ENCODE measurements around the gene SARM1. TPM values are rescaled to one million over a fixed set of nuclear protein-coding genes. Genes with fewer than 3 reads are reported as not detected.

The SARM1 gene
- total and polyA plus RNA-seq, 9 of the 15 experiments (the other 6 are each of a cell fraction or from before 2014, with no cell fraction given) = 0.04 to 0.55 (median 0.11) TPM; not detected in 2

GRCh38 chr17:28371245-28372202, at the start of gene SARM1 (continued):
- TF ChIP-seq TOE1 (IDR thresholded peaks at IDR 0.05; ENCODE audit: borderline replicate concordance) (peak; percentile 79), TOE1 (CRISPR knock-in tag; IDR thresholded peaks at IDR 0.05; ENCODE audit: borderline replicate concordance, low read depth) (no peak), EGR1 (conservative IDR thresholded peaks at IDR 0.05) (peak; percentile 77), DEAF1 (CRISPR knock-in tag; IDR thresholded peaks at IDR 0.05) (no peak), HMBOX1 (IDR thresholded peaks at IDR 0.05) (no peak), NRF1 (conservative IDR thresholded peaks at IDR 0.05 in 1 of 2, IDR thresholded peaks at IDR 0.05 in 1 of 2) (peak; percentile 82 to 84), CBFA2T2 (conservative IDR thresholded peaks at IDR 0.05) (peak; percentile 62), ZNF511 (CRISPR knock-in tag; IDR thresholded peaks at IDR 0.05) (no peak), CTBP1 (IDR thresholded peaks at IDR 0.05; ENCODE audit: borderline replicate concordance) (peak; percentile 73), FOXJ3 (CRISPR knock-in tag; IDR thresholded peaks at IDR 0.05) (no peak), USF2 (CRISPR knock-in tag; IDR thresholded peaks at IDR 0.05) (peak; percentile 97), RB1 (IDR thresholded peaks at IDR 0.05; ENCODE audit: low read depth) (no peak), USF1 (CRISPR knock-in tag; IDR thresholded peaks at IDR 0.05) (peak; percentile 95)

Data from K562 (cell line).